DMS79 treated with DMSO at 0.1 percent for 48 hours (cell line): ENCODE measurements around the gene OMP.
A peak's percentile ranks its signal among the peaks of the same experiment; 100 is the strongest.

Source experiments
- DNase-seq: peaks from one replicate; lab custom pipeline; 2025; lab: John Stamatoyannopoulos, UW

Gene OMP

DNA sequence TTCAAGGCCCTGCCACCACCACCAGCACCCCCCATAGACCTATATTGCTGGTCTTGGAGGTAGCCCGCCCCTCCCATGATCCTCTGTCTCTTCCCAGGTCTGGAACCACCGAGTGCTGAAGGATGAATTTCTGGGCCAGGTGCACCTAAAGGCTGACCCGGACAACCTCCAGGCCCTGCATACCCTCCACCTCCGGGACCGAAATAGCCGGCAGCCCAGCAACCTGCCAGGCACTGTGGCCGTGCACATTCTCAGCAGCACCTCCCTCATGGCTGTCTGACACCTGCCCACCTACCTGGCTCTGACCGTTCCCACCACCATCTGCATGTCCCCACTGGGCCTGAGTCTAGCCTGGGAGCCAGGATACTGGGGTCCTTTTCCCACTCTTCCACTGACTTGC, 21.0 kb downstream of the OMP start:
- DNase-seq: no peak

DNA sequence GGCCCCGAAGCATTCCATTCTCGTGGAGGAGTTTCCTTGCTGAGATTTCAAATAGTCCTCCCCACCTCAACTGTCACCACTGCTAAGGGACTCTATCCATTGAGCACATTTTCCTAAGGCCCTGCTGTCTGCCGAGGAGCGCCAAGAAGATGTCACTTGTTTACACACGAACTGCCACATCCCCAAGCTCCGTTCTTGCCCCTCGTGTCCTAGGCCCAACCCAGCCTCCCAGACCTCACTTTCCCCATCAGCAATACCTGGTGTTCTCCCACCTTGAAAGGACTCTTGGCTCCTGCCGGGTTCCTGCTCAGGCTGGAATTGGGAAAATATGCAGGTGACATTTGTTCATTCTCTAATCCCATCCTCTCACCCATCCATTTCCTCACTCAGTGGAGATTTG, 21.4 kb downstream of the OMP start:
- DNase-seq: no peak

- DNase-seq: no peak
These were observed 21.8 kb downstream of the OMP start for GRCh38 chr11:77124488-77124887.

GRCh38 chr11:77125191-77125590, 22.6 kb downstream of the OMP start:
- no peak for DNase-seq

GRCh38 chr11:77125695-77126094, 23.1 kb downstream of the OMP start:
- DNase-seq: no peak

DNA sequence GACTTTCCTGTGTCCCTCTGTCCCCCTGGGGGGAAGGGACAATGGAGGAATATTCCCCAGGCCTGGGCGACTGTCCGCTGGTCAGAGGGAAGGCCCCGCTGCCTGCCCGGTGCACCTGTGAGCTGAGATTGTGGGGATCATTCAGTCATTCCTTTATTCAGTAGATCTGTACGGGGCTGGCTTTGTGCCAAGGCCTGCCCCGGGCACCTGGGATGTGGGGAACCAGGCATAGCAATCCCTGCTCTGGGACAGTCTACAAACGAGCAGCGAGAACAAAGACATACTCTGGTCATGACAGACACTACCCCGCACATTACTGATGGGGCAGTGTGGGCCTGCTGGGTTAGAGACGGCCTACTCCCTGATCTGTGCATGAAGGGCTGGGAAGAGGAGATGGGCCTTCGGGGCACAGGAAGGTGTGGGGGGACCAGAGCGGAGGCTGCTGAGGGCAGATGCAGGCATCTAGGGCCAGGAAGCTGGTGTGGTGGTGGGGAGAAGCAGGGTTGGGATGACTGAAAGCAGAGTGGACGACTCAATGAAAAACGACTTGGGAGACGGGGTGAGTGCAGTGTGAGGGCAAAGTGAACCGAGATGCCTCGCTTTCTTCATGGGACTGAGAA, 23.6 kb downstream of the OMP start:
- peak; percentile 18 for DNase-seq

GRCh38 chr11:77126861-77127234, 24.2 kb downstream of the OMP start:
- DNase-seq: peak; percentile 72

DNA sequence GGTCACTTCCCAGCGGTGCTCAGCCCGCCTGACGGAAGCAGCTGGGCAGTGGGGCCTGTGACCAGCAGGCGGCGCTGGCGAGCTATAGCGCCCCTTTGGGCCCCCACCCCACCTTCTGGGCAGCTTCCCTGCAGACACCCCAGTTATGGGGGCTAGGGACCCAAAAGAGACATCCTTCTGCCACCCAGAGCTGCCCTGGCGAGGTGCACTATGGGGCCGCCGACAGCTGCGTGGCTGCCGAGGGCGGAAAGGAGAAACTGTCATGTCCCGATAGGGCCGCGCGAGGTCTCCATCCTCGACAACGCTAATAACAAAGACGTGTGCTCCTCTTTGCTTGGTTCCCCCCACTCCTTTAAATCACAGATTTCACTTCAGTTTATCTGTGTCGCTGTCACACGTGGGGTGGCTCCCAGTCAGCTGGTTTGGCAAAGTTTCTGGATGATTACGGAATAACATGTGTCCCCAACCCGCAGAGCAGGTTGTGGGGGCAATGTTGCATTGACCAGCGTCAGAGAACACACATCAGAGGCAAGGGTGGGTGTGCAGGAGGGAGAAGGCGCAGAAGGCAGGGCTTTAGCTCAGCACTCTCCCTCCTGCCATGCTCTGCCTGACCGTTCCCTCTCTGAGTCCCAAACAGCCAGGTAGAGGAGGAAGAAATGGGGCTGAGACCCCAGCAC, 24.7 kb downstream of the OMP start:
- peak; percentile 72 for DNase-seq

- peak; percentile 93 for DNase-seq
These were observed 25.5 kb downstream of the OMP start, which contains the start of gene MYO7A for GRCh38 chr11:77127920-77128691. MYO7A (plus strand) TSS chr11:77128246; CDS start chr11:77130635, 2,389 bp downstream.

- no peak for DNase-seq
These were observed 26.6 kb downstream of the OMP start for GRCh38 chr11:77129069-77129841.

- DNase-seq: no peak
These were observed 27.5 kb downstream of the OMP start for GRCh38 chr11:77129842-77130756.

DNA sequence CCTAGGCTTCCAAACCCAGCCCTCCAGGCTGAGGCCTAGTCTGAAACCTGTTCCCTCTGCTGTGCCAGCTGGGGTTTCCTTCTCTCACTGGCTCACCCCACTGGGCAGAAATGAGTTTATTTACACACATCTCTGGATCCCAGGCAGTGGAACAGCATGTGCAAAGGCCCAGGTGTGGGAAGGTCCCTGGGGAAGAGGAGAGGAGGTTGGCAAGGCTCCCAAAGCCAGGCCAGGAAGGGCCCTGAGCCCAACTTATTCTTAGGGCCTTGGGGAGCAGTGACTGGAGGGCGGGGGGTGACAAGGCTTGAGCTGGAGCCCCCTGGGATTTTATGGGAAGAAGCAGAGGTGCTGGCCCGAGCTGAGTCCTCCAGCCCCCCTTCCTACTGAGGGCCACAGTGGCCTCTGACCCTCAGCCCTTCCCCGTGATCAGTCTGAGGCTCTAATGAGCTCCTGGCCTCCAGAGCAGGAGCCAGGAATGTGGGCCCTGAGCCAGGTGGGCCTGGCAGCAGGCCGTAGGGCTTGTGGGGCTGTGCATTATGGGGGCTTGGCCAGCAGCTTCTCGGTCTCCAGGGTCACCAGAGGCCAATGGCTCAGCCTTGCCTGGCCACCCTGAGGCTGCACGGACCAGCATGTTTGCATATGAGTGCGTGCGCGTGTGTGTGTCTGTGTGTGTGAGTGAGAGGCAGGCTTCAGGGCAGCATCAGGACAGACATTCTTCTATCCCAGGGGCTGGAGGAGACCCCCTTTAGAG, 28.3 kb downstream of the OMP start:
- DNase-seq: no peak

- DNase-seq: no peak
These were observed 28.9 kb downstream of the OMP start for GRCh38 chr11:77131560-77131959.

- no peak for DNase-seq
These were observed 32.4 kb downstream of the OMP start for GRCh38 chr11:77135069-77135468.

DNA sequence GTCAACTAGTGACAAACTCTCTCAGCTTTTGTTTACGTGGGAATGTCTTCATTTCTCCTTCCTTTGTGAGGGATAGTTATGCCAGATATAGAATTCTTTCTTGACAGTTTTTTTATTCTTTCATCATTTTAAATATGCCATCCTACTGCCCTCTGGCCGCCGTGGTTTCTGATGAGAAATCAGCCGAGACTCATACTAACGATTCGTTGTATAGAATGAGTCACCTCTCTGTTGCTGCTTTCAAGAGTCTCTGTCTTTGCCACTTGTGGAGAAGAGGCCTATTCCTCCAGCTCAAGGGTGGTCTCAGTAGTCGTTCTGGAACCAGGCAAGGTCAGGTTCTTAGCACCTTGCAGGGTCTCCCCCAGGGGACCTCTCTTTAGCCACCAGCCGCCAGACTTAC, 33.4 kb downstream of the OMP start:
- peak; percentile 57 for DNase-seq

DNA sequence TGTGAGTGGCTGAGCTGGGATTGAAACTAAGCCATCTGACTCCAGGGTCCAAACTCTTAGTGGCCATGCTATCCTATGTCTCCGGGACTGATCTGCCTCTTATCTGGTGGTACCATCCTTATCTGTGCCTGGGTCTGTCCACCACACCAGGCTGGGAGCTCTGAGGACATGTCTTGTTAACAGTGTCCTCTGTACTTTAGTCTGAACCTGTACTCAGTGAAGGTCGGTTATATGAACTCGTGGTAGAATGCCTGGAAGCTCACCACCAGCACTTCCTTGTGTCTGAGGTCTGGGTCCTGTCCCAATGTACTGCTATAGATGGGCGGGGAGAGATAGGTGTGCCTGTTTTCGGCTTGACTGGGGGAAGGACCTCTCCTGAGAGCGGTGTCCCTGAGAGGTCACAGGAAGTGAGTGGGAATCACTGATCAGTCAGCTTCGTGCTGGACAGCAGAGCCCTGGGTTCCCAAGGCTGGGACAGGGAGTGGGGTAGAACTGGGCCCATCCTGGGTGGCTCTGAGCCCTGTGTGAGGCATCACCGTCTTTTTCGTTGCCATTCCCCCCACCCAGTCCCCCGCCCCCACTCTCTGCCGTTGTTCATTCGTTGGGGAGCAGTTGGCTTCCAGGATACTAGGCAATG, 34.3 kb downstream of the OMP start:
- DNase-seq: no peak

DNA sequence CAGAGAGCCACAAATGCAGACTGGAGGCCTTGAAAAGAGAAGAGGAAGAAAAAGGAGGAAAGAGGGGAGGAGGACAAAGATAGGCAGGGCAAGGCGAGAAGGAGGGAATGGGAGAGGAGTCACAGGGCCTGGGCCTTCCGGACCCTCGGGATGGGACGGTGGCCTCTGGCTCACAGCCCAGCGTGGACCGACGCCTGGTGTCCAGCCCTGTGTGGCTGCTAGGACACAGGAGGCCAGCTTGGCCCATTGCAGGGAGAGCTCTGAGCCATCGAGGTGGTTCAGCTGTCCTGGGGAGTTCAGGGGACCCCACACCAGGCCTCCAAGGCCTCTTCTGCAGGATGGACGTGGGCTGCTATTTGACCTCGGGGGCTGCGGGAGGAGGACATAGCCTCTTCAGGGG, 34.8 kb downstream of the OMP start:
- DNase-seq: no peak

GRCh38 chr11:77138106-77138649, 35.5 kb downstream of the OMP start:
- no peak for DNase-seq

- DNase-seq: no peak
These were observed 36.6 kb downstream of the OMP start for GRCh38 chr11:77139201-77139600.
